Thyroid gland (tissue), 4 donors: ENCODE data around the gene LDLRAD4. TPM values are rescaled to one million over a fixed set of nuclear protein-coding genes. Genes with fewer than 3 reads are reported as not detected.
"Not testable (repeated sequence)": the region's sequence is repeated elsewhere in the genome, so short reads cannot be mapped to it uniquely, and the experiment has no call there.

Source experiments
- DNase-seq, 2 donors: peaks; one replicate each; pipeline ENCODE4 v3.0.0-alpha.2; 2019
- H3K27ac ChIP-seq, 3 donors: fragments of 200-600 bp; sonication (generic); 1 replicate in 2 of 3; 2 replicates in 1 of 3; pipeline ENCODE4 v1.5.1; 2016 to 2019; ENCODE audit warnings: mild to moderate bottlenecking in 1 of 3, moderate library complexity in 1 of 3
- H3K27me3 ChIP-seq: fragments of 200-600 bp; sonication (generic); one replicate; pipeline ENCODE4 v1.5.1; 2019
- H3K36me3 ChIP-seq, 2 donors: fragments of 200-600 bp; sonication (generic); one replicate each; pipeline ENCODE4 v1.5.1; 2016 to 2019
- H3K4me1 ChIP-seq, 2 donors: fragments of 200-600 bp; sonication (generic); one replicate each; pipeline ENCODE4 v1.5.1; 2017 to 2019
- H3K4me3 ChIP-seq, 3 donors: fragments of 200-600 bp; sonication (generic); replicated peaks in 1 of 3; 1 replicate in 2 of 3; 2 replicates in 1 of 3; pipeline ENCODE4 v1.5.1; 2016; ENCODE audit warnings: mild to moderate bottlenecking in 1 of 3
- H3K9me3 ChIP-seq: fragments of 200-600 bp; sonication (generic); one replicate; pipeline ENCODE4 v1.5.1; 2017
- POLR2A ChIP-seq, 2 donors: fragments of 450-650 bp; IDR thresholded peaks; one replicate each; pipeline ENCODE4 v1.6.1; 2017; ENCODE audit warnings: antibody characterized with exemption in 2 of 2, mild to moderate bottlenecking in 2 of 2, moderate library complexity in 1 of 2
- whole genome bisulfite sequencing, 2 donors: methylation state at CpG; one replicate each; pipeline ENCODE4 v1.1.5; 2017; 5-methylcytosine and 5-hydroxymethylcytosine counted together
- intact Hi-C: fragments of 100-400 bp; cut with DNase I; formaldehyde crosslinking; loops from one replicate; pipeline ENCODE4 v1.15.1; 2023
- total RNA-seq, 4 donors: library from RNA; depleted of rRNA; stranded (reverse); fragments of >200 nt; gene quantifications; one replicate each; pipeline ENCODE4 v1.2.3, GENCODE V29; 2016
- TF ChIP-seq, protein P1 (sequence below), 6 experiments: fragments of 200-600 bp in 3 of 6; fragments of 450-650 bp in 3 of 6; sonication (generic) in 3 of 6; IDR thresholded peaks; one replicate each; pipeline ENCODE4 v1.5.1; 2016 to 2019; ENCODE audit warnings: antibody characterized with exemption in 6 of 6, mild to moderate bottlenecking in 2 of 6, inconsistent platforms in 1 of 6, moderate library complexity in 1 of 6

The LDLRAD4 gene
- total RNA-seq, 4 donors from 2014 or later: 23.7 to 35.7 (median 29.7) TPM

DNA sequence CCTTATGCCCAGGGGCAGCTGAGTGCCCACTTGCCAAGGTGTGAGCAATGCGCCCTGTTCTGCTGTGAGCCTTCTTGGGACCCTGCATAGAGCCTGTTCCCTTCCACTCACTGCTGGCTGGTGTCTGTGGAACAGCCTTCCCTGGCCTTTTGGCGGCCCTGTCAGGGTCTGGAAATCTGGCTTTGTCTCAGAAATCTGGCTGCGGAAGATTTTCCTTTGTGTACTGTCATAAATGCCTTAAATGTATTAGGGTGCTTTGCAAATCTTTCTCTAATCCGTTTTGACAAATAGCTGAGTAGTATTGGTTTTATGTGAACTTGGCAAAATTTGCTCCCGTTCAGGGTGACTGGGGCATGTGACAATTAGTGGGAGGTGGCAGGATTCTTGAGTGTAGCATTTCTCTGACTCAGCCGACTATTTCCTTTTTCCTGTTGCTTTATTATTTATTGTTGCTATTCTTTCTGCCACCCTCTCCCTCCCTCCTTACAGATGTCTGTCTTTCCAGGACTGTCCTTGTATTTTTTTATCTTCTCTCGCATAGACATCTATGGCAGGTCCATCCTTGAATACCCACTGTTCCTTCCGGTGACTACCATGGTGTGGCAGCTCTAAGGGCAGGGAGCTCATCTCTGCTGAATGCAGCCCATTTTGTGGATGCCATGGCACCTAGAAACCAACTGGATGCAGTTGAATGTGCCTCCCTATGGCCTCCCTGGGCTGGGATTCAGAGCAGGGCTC lies 41.8 kb downstream of the LDLRAD4 start:
- peaks cover 34 to 55% of the 10 kb centered on the region in 2 donors for H3K4me1 ChIP-seq
- TF ChIP-seq, protein P1, sequence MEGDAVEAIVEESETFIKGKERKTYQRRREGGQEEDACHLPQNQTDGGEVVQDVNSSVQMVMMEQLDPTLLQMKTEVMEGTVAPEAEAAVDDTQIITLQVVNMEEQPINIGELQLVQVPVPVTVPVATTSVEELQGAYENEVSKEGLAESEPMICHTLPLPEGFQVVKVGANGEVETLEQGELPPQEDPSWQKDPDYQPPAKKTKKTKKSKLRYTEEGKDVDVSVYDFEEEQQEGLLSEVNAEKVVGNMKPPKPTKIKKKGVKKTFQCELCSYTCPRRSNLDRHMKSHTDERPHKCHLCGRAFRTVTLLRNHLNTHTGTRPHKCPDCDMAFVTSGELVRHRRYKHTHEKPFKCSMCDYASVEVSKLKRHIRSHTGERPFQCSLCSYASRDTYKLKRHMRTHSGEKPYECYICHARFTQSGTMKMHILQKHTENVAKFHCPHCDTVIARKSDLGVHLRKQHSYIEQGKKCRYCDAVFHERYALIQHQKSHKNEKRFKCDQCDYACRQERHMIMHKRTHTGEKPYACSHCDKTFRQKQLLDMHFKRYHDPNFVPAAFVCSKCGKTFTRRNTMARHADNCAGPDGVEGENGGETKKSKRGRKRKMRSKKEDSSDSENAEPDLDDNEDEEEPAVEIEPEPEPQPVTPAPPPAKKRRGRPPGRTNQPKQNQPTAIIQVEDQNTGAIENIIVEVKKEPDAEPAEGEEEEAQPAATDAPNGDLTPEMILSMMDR (IDR thresholded peaks at IDR 0.05): no peak
- TF ChIP-seq POLR2A (IDR thresholded peaks at IDR 0.05): no peak
- peak in 1 of 2 donors; percentile 24 for DNase-seq
- intact Hi-C loops: no loop called here
- H3K4me3 ChIP-seq: no peak overlapping the region
- H3K27ac ChIP-seq: peak overlapping the region; percentile 61 to 89 (median 89)
- no peaks in the 10 kb centered on the region for H3K9me3 ChIP-seq
- WGBS, 2 donors: 65 to 73% methylated on average over 8 of the region's 8 CpGs
- no peaks in the 10 kb centered on the region for H3K36me3 ChIP-seq
- no peaks in the 10 kb centered on the region for H3K27me3 ChIP-seq

DNA sequence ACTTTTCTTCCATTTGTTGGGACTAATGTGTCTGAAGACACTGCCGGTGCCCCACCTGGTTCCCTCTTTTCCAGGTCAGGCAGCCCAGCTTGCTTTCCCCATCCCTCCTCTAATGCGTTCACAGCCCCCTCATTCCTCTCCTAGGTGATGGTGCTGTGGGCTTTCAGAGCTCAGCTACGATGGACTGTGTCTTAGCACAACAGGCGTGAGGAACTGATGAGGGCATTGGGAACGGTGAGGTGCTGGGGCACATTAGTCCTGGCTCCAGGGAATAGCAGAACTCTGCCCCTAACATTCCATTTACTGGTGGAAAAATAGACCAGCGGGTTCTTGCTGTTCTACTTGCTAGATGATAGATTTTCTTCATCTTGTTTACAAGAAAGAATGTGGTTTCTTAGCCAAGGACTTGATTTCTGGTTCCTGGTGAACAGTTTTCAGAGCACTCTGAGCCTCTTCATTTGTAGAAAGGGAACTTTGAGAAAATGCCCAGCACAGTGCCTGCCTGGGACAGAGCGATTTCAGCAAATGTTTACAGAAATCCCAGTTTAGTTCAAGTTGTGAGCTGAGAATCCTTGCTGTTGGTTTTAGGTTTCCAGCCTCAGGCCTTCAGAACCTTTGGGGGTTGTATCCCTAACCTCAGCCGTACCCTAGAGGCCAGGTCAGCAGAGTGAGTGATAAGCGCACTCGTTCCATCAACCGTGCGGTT lies 42.5 kb downstream of the LDLRAD4 start:
- peak; percentile 33 to 54 for DNase-seq
- 45 to 52% methylated on average over 12 of the region's 12 CpGs for WGBS, 2 donors
- Histone ChIP-seq H3K9me3 (no peaks in the 10 kb centered on the region), H3K27ac (peak overlapping the region; percentile 42 to 89 (median 89)), H3K4me3 (no peak overlapping the region), H3K36me3 (no peaks in the 10 kb centered on the region), H3K4me1 (peaks cover 34 to 61% of the 10 kb centered on the region in 2 donors), H3K27me3 (no peaks in the 10 kb centered on the region)
- intact Hi-C loops: no loop called here
- TF ChIP-seq POLR2A (IDR thresholded peaks at IDR 0.05): no peak
- TF ChIP-seq, protein P1 (IDR thresholded peaks at IDR 0.05): no peak

DNA sequence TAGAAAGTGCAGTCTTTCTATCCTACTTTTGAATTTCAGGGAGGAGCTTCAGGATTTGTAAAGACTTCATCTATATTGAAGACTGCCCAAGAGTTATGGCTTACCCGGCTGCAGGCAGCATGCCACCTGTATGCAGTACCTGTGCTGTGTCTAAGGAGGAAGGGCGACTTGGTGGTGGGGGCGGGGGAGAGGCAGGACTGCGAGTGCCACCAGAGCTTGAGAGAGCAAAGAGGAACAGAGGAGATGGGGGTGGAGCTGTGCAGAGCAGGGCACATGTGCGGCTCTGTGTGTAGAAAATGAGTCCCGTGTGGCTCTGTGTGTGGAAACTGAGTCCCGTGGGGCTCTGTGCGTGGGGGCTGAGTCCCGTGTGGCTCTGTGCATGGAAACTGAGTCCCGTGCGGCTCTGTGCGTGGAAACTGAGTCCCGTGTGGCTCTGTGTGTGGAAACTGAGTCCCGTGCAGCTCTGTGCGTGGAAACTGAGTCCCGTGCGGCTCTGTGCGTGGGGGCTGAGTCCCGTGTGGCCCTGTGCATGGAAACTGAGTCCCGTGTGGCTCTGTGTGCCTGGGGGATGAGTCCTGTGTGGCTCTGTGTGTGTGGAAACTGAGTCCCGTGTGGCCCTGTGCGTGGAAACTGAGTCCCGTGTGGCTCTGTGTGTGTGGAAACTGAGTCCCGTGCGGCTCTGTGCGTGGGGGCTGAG lies 43.2 kb downstream of the LDLRAD4 start:
- Histone ChIP-seq H3K4me3 (no peak overlapping the region), H3K36me3 (no peaks in the 10 kb centered on the region), H3K9me3 (no peaks in the 10 kb centered on the region), H3K27ac (peak overlapping the region; percentile 42 to 89 (median 89)), H3K4me1 (peaks cover 34 to 69% of the 10 kb centered on the region in 2 donors), H3K27me3 (no peaks in the 10 kb centered on the region)
- TF ChIP-seq POLR2A (IDR thresholded peaks at IDR 0.05): no peak
- TF ChIP-seq, protein P1 (IDR thresholded peaks at IDR 0.05): no peak
- DNase-seq: peak; percentile 67 to 75
- intact Hi-C loops: no loop called here
- 71 to 79% methylated on average over 23 to 26 of the region's 26 CpGs for WGBS, 2 donors

DNA sequence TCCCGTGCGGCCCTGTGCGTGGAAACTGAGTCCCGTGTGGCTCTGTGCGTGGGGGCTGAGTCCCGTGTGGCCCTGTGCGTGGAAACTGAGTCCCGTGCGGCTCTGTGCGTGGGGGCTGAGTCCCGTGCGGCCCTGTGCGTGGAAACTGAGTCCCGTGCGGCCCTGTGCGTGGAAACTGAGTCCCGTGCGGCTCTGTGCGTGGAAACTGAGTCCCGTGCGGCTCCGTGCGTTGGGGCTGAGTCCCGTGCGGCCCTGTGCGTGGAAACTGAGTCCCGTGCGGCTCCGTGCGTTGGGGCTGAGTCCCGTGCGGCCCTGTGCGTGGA lies 43.8 kb downstream of the LDLRAD4 start:
- H3K9me3 ChIP-seq, DNase-seq, H3K4me3 ChIP-seq, H3K36me3 ChIP-seq, H3K27me3 ChIP-seq, intact Hi-C loops: not testable (repeated sequence)
- Histone ChIP-seq H3K4me1 (peaks cover 36 to 73% of the 10 kb centered on the region in 2 donors), H3K27ac (peak overlapping the region in 1 of 3 donors; percentile 89)
- WGBS, 2 donors: 87 to 89% methylated on average over 18 to 29 of the region's 33 CpGs

DNA sequence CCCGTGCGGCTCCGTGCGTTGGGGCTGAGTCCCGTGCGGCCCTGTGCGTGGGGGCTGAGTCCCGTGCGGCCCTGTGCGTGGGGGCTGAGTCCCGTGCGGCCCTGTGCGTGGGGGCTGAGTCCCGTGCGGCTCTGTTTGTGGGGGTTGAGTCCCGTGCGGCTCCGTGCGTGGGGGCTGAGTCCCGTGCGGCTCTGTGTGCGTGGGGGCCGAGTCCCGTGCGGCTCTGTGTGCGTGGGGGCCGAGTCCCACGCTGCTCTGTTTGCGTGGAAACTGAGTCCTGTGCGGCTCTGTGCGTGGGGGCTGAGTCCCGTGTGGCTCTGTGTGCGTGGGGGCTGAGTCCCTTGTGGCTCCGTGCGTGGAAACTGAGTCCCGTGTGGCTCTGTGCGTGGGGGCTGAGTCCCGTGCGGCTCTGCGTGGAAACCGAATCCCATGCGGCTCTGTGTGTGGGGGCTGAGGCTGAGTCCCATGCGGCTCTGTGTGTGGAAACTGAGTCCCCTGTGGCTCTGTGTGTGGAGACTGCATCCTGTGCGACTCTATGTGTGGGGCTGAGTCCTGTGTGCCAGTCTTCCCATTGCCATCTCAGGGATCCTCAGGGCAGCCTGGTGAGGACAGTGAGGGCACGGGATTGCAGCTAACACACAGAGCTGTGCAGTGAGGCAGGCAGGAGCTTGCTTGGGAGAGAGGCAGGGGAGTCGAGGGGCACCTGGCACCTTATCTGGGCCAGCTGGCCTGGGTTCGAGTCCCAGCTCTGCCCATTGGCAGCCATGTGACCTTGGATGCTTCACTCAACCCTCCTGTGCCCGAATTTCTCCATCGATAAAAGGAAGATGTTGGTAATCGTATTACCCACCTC lies 44.5 kb downstream of the LDLRAD4 start:
- no peak for TF ChIP-seq POLR2A (IDR thresholded peaks at IDR 0.05)
- TF ChIP-seq, protein P1 (IDR thresholded peaks at IDR 0.05): no peak
- no peaks in the 10 kb centered on the region for H3K9me3 ChIP-seq
- no peaks in the 10 kb centered on the region for H3K36me3 ChIP-seq
- no peak overlapping the region for H3K4me3 ChIP-seq
- WGBS, 2 donors: 96 to 97% methylated on average over 18 to 32 of the region's 50 CpGs
- no peak for DNase-seq
- H3K27me3 ChIP-seq: no peaks in the 10 kb centered on the region
- intact Hi-C loops: no loop called here
- H3K27ac ChIP-seq: no peak overlapping the region
- H3K4me1 ChIP-seq: peaks cover 44 to 80% of the 10 kb centered on the region in 2 donors
